Endometrium (tissue), 2 donors: ENCODE data around the gene CPNE7.
"Not testable (repeated sequence)": the region's sequence is repeated elsewhere in the genome, so short reads cannot be mapped to it uniquely, and the experiment has no call there.

Source experiments
- FAIRE-seq: peaks from 2 replicates; lab custom pipeline; 2012; peaks lifted over from hg19 to GRCh38; lab: Jason Lieb, UNC
- donor health status: control.
- donor health status: control.

Gene CPNE7

GRCh38 chr16:89567656-89568594 lies 7.6 kb upstream of the CPNE7 start:
- FAIRE-seq, result no peak

- no peak for FAIRE-seq
Measured at GRCh38 chr16:89569506-89570341, 5.8 kb upstream of the CPNE7 start.

- FAIRE-seq, result no peak
Measured at GRCh38 chr16:89570342-89570923, 5.1 kb upstream of the CPNE7 start.

GRCh38 chr16:89570983-89571598 lies 4.5 kb upstream of the CPNE7 start:
- FAIRE-seq, result not testable (repeated sequence)

GRCh38 chr16:89571636-89572035 lies 3.9 kb upstream of the CPNE7 start:
- FAIRE-seq, result no peak

- FAIRE-seq, result no peak
Measured at GRCh38 chr16:89572073-89572484, 3.5 kb upstream of the CPNE7 start.

GRCh38 chr16:89572485-89573205 lies 2.9 kb upstream of the CPNE7 start:
- no peak for FAIRE-seq

GRCh38 chr16:89573826-89574680 lies 1.5 kb upstream of the CPNE7 start:
- FAIRE-seq, result no peak

GRCh38 chr16:89574681-89575246 lies 794 bp upstream of the CPNE7 start:
- FAIRE-seq, result no peak

GRCh38 chr16:89576153-89577054 lies 846 bp downstream of the CPNE7 start:
- no peak for FAIRE-seq

- FAIRE-seq, result no peak
Measured at GRCh38 chr16:89577055-89577759, 1.6 kb downstream of the CPNE7 start.

- no peak for FAIRE-seq
Measured at GRCh38 chr16:89579351-89579750, 3.8 kb downstream of the CPNE7 start.

GRCh38 chr16:89581045-89581695 lies 5.6 kb downstream of the CPNE7 start:
- FAIRE-seq, result no peak

- no peak for FAIRE-seq
Measured at GRCh38 chr16:89581861-89582563, 6.5 kb downstream of the CPNE7 start.

- FAIRE-seq, result no peak
Measured at GRCh38 chr16:89582614-89583196, 7.1 kb downstream of the CPNE7 start.

GRCh38 chr16:89583197-89583894 lies 7.8 kb downstream of the CPNE7 start:
- FAIRE-seq, result no peak
